NCI-H526 (cell line): ENCODE data around the gene GLIS1.
A peak's percentile ranks its signal among the peaks of the same experiment; 100 is the strongest.
"Not testable (repeated sequence)": the region's sequence is repeated elsewhere in the genome, so short reads cannot be mapped to it uniquely, and the experiment has no call there.

ENCODE experiments used
- DNase-seq, 2 experiments: peaks; one replicate each; lab custom pipeline; 2025; lab: John Stamatoyannopoulos, UW

GLIS1 gene

GRCh38 chr1:53654216-53655210, 84.5 kb downstream of the GLIS1 start:
- DNase-seq: no peak

- no peak for DNase-seq
Measured at GRCh38 chr1:53653631-53654030, 85.3 kb downstream of the GLIS1 start.

DNA sequence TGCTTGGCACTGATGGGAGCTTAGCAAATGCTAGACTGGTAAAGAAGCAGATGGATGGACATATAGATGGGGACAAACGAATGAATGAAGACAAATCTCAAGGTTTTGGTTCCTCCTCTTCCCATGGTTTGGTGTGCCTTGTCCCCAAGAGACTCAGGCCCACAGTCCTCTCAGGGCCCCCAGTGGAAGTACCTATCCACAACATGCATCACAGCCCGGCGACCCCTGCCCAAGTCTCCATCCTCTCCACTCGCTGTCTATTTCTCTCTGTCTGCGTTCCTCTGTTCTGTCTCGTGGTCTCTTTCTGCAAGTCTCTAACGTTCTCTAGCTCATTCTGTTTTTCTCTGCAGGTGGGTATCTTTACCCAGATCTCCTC, 85.8 kb downstream of the GLIS1 start:
- no peak for DNase-seq

DNA sequence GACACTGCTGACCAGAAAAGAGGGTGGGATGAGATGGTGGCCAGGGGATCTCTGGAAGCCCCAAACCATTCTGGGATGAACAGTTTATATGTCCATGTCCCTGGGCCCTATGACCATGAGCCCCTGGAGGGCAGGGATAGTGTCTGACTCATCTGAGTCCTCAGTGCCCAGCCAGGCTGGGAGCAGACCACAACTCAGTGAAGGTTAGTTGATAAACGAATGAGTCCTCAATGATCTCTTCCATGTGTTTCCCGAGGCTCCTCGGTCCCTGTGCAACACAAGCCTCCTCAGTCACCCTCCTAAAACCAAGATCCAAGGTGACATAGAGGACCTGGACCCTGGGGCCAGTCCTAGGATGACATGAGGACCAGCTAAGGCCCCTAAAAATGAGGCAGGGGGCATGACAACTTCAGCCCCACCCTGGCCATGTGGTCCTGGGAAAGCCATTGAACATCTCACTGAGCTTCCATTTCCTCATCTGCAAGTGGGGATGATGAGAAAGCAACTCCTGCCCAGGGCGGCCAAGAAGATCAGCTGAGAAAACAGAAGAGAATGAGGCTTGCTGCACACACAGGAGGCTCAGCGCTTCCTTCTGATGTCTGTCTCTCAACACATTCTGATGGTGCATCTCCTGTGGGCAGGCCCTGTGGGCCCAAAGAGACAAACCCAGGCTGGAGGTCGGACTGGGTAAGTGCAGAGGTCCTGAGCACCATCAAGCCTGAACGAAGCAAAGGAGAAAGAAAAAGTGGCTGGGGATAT, 86.3 kb downstream of the GLIS1 start:
- no peak for DNase-seq

DNA sequence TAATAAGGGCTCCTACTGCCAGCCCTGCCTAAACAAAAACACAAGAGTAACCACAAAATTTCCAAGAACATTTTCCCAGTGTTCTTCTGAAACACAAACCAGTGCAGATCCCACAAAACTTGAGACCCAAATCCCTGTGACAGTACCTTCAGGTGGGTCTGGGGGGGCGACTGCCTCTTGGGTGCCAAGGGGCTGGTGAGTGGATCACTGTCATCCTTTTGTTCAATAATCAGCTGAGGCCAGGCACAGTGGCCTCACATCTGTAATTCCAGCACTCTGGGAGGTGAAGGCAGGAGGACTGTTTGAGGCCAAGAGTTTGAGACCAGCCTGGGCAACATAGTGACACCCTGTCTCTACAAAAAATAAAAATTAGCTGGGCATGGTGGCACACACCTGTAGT, 87.6 kb downstream of the GLIS1 start:
- DNase-seq: no peak

- no peak for DNase-seq
Measured at GRCh38 chr1:53648516-53648915, 90.4 kb downstream of the GLIS1 start.

DNA sequence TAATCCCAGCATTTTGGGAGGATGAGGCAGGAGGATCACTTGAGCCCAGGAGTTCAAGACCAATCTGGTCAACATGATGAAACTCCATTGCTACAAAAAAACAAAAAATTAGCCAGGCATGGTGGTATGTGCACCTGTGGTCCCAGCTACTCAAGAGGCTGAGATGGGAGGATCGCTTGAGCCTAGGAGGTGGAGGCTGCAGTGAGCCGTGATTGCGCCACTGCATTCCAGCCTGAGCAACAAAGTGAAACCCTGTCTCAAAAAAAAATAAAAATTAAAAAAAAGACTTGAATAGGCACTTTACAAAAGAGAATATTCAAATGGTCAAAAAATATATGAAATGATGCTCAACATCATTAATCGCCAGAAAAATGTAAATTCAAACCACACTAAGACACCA, 91.0 kb downstream of the GLIS1 start:
- not testable (repeated sequence) for DNase-seq

DNA sequence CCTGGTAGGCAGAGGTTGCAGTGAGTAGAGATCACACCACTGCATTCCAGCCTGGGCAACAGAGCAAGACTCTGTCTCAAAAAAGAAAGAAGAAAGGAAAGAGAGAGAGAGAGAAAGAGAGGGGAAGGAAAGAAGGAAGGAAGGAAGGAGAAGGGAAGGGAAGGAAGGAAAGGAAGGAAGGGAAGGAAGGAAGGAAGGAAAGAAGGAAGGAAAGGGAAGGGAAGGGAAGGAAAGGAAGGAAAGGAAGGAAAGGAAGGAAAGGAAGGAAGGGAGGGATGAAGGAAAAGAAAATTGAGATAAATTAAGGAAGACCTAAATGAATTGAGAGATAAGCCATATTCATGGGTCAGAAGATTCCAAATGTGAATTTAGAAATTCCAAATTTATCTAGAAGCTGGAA, 92.2 kb downstream of the GLIS1 start:
- no peak for DNase-seq

DNA sequence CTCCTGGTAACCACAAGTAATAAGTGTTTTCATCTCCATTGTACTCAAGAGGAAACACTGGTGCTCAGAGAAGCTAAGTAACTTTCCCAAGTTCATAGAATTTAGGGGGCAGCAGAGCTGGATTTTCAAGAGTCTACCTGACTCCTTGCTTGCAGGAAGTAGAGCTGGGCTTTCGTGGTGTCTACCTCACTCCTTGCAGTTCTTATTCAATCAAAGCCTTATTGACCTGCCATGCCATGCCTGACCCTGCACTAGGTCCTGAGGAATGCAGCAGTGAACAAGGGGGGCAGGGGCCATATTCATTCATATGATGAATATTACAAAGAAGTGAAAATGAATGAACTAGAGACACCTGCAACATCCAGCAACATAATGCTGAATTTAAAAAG, 93.3 kb downstream of the GLIS1 start:
- DNase-seq: no peak

GRCh38 chr1:53644909-53645689, 93.9 kb downstream of the GLIS1 start:
- DNase-seq: no peak

- DNase-seq: no peak
Measured at GRCh38 chr1:53644496-53644895, 94.5 kb downstream of the GLIS1 start.

DNA sequence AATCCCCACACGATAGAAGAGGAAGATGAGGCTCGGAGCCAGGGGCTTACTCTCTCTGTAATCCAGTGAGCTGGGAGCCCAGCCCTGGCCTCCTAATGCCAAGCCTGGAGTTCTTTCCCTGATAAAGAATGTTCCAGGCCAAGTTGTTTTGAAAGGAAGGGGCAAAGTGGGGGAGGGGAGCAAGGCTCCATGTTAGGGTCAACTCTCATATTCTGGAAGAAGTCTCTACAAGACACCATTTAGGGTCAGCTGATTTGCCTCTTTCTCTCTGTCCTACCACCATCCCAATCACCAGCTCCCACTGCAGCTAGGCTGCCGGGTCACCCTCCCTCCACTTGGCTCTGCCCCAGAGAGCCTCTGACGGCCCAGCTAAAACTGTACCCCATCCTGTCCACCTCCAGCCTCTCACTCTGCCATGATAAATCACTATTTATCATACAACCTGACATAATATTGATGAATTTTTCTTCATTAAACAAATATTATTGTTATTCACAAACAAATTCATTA, 95.0 kb downstream of the GLIS1 start:
- no peak for DNase-seq

DNA sequence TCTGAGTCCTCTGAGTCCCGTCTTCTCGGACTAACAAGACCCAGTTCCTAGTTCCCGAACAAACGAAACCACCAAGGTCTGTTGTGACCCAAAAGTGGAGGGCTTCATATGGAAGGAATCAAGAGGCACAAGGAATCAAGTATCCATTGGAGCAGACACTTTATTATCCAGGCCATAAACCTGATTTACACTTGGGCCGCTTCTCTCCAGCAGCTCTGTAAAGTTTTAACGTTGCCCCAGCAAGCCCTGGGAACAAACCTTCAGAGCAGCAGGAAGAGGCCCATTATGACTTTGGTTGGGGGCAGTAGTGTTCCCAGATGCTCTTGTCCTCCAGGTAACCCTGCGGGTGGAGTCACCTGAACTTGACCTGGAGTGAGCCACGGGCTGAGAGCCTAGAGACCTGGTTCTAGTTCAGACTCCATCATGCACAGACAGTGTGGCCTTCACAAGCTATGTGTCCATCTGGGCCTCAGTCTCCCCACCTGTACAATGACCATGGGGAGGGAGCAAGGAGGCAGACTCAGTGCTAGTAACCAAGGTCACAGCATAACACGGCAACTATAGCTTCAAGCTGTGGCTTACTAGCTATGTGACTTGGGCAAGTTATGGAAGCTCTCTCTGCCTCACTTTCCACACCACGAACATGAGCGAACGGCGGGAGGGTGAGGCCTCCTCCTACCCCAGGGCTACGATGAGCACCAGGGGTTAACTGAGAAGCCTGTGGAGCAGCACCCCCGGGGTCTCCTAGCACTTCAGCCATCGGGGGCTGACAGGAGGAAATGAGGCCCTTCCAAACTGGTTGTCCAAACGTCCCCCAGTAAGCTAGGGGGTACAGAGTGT, 95.7 kb downstream of the GLIS1 start:
- DNase-seq: no peak

- no peak for DNase-seq
Measured at GRCh38 chr1:53642607-53643006, 96.4 kb downstream of the GLIS1 start.

- DNase-seq: no peak
Measured at GRCh38 chr1:53642215-53642555, 96.8 kb downstream of the GLIS1 start.

DNA sequence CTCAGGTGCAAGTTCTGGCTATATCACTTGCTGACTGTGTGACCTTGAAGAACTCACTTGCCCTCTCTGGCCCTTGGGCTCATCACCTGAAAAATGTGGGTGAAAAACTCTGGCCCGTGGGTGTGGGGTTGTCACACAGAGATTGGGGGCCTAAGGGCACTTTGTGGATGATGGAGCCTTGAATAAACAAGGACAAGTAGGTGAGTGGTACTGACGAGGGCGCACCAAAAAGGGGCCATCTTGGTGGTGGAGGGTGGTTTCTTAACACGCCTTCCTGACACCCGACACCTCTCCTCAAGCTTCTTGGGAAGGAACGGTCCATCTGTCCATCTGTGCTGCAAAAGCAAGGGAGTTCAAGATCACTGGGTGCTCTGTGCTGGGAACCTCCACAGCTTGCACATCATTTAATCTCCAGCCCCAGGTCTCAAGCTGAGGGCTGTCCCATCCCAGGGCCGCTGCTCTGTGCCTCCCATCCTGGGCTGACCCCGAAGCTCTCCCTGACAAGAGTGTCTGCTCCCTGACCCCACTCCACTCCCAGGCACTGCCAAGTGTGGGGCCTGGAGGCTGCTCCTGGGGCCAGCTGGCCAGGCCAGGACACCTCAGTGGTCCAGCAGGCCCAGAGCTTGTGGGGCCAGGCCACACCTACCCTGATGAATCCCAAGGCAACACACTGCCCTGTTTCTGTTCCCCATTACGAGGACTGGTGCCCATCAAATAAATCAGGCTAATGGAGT, 97.3 kb downstream of the GLIS1 start:
- DNase-seq: no peak

- DNase-seq: no peak
Measured at GRCh38 chr1:53640701-53641075, 98.3 kb downstream of the GLIS1 start.

GRCh38 chr1:53639996-53640700, 98.8 kb downstream of the GLIS1 start:
- DNase-seq: no peak

DNA sequence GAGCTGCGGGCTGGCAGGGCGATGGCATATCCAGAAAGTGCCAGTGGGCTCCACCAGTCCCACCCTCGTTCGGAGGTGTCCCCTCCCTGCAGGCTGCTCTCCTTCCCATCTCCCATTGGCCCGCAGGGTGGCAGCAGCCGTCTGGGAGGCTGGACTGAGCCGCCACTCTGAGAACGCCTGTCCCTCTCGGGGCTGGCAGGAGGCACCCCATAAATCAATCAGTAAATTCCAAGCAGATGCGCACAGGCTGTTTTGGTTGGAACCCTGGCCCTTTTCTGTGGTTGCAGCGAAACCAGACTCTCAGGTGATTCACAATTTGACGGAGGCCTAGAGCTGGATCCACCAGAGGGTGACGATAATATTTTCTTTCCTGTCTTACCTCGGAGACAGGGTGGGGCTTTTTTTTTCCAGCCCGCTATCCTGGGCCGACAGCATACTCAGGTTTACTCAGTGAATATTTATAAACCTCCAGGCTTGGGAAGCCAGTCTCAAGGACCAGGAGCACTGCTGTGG, 99.7 kb downstream of the GLIS1 start:
- peak in 1 of 2 experiments; percentile 50 for DNase-seq
